Naive thymus-derived CD4-positive, alpha-beta T cell (primary cell): ENCODE measurements around the gene NAGK. TPM values are rescaled to one million over a fixed set of nuclear protein-coding genes. Genes with fewer than 3 reads are reported as not detected.

Source experiments
- ATAC-seq: fragments of 150-1000 bp; cut with Tn5 transposase; 2 replicates; pipeline ENCODE4 v1.10.0; 2021; ENCODE audit warnings: mild to moderate bottlenecking, moderate library complexity
- CTCF ChIA-PET: fragments of 350-600 bp; sonication (Branson Sonifier 250); formaldehyde crosslinking; loops from one replicate; lab custom pipeline; 2021; ENCODE audit warnings: antibody characterized with exemption; lab: Charles Lee
- POLR2A ChIA-PET: fragments of 350-600 bp; sonication (Branson Sonifier 250); formaldehyde crosslinking; loops from one replicate; lab custom pipeline; 2021; ENCODE audit warnings: antibody characterized with exemption, inconsistent platforms; lab: Charles Lee
- DNase-seq, 9 donors: peaks; one replicate each; pipeline versions ENCODE4 v3.0.0 to v3.0.0-alpha.2; 2020 to 2022; ENCODE audit warnings: mixed read lengths in 1 of 9
- H3K27ac ChIP-seq: one replicate; pipeline ENCODE4 v1.7.0; 2013; ENCODE audit warnings: mild to moderate bottlenecking, low read depth, low read length, moderate library complexity
- H3K27me3 ChIP-seq, 2 donors: one replicate each; pipeline ENCODE4 v1.7.0; 2013; ENCODE audit warnings: low read length in 2 of 2, mild to moderate bottlenecking in 2 of 2, moderate library complexity in 2 of 2; ENCODE audit not compliant: control insufficient read depth in 2 of 2, insufficient read depth in 2 of 2
- H3K36me3 ChIP-seq, 3 experiments: 1 replicate in 2 of 3; 2 replicates in 1 of 3; pipeline ENCODE4 v1.7.0; 2013; ENCODE audit warnings: low read length in 3 of 3, mild to moderate bottlenecking in 3 of 3, moderate library complexity in 1 of 3; ENCODE audit not compliant: insufficient read depth in 3 of 3, control insufficient read depth in 2 of 3
- H3K4me1 ChIP-seq, 2 donors: one replicate each; pipeline ENCODE4 v1.7.0; 2013; ENCODE audit warnings: low read length in 2 of 2, mild to moderate bottlenecking in 2 of 2, moderate library complexity in 1 of 2; ENCODE audit not compliant: control insufficient read depth in 2 of 2, insufficient read depth in 2 of 2
- H3K4me3 ChIP-seq: 2 replicates; pipeline ENCODE4 v1.7.0; 2013; ENCODE audit warnings: mild to moderate bottlenecking, low read length
- H3K9me3 ChIP-seq, 3 experiments: 1 replicate in 2 of 3; 2 replicates in 1 of 3; pipeline ENCODE4 v1.7.0; 2013; ENCODE audit warnings: low read length in 3 of 3; ENCODE audit not compliant: control insufficient read depth in 2 of 3
- H3K27ac Mint-ChIP-seq, 9 donors: one replicate each; pipeline ENCODE4 v1.8.0; 2020 to 2022; ENCODE audit warnings: mixed read lengths in 9 of 9, mild to moderate bottlenecking in 8 of 9, moderate library complexity in 5 of 9, inconsistent platforms in 2 of 9
- H3K27me3 Mint-ChIP-seq, 5 donors: one replicate each; pipeline ENCODE4 v1.8.0; 2021 to 2022; ENCODE audit warnings: mixed read lengths in 5 of 5, mild to moderate bottlenecking in 1 of 5
- H3K36me3 Mint-ChIP-seq, 5 donors: one replicate each; pipeline ENCODE4 v1.8.0; 2020 to 2022; ENCODE audit warnings: mixed read lengths in 5 of 5, mild to moderate bottlenecking in 3 of 5, inconsistent platforms in 1 of 5
- H3K4me1 Mint-ChIP-seq, 7 donors: one replicate each; pipeline ENCODE4 v1.8.0; 2020 to 2022; ENCODE audit warnings: mixed read lengths in 7 of 7, mild to moderate bottlenecking in 3 of 7, inconsistent platforms in 1 of 7
- H3K4me3 Mint-ChIP-seq, 10 donors: one replicate each; pipeline ENCODE4 v1.8.0; 2020 to 2022; ENCODE audit warnings: mild to moderate bottlenecking in 10 of 10, mixed read lengths in 10 of 10, moderate library complexity in 6 of 10, inconsistent platforms in 2 of 10
- H3K9me3 Mint-ChIP-seq, 11 donors: one replicate each; pipeline ENCODE4 v1.8.0; 2020 to 2022; ENCODE audit warnings: mixed read lengths in 11 of 11, mild to moderate bottlenecking in 4 of 11, inconsistent platforms in 1 of 11, moderate library complexity in 1 of 11
- intact Hi-C, 2 donors: fragments of 100-400 bp; cut with micrococcal nuclease; formaldehyde crosslinking; loops; one replicate each; pipeline ENCODE4 v1.15.1; 2023
- polyA plus RNA-seq, 2 donors: library from polyadenylated mRNA; unstranded; fragments of 300-500 nt; fragmentation: Illumina TruSeq; gene quantifications; one replicate each; pipeline ENCODE4 v1.2.3, GENCODE V29; 2021
- total RNA-seq, 6 experiments: library from RNA in 5 of 6; stranded (reverse) in 5 of 6; gene quantifications; 1 replicate in 5 of 6; 2 replicates in 1 of 6; pipeline ENCODE4 v1.2.3 and lab custom pipeline; 2021 to 2026

NAGK gene
- total and polyA plus RNA-seq, 7 experiments from 2014 or later: 44.8 to 169 (median 120) TPM

GRCh38 chr2:71120195-71120594 lies 51.7 kb downstream of the NAGK start:
- Histone ChIP-seq H3K4me3 (no peak overlapping the region), H3K27ac (no peak overlapping the region), H3K9me3 (no peaks in the 10 kb centered on the region), H3K36me3 (peaks cover 0 to 25% (median 0%) of the 10 kb centered on the region in 3 experiments), H3K27me3 (no peaks in the 10 kb centered on the region), H3K4me1 (no peaks in the 10 kb centered on the region)
- POLR2A ChIA-PET: interaction anchor here (1.6 kb wide), 1 partner anchor 11 kb away, joined by 4 read pairs; the partner anchor contains the start of gene MPHOSPH10
- peaks cover 0 to 34% (median 21%) of the 10 kb centered on the region in 5 donors for H3K36me3 Mint-ChIP-seq
- H3K9me3 Mint-ChIP-seq: no peaks in the 10 kb centered on the region
- H3K4me3 Mint-ChIP-seq: no peak overlapping the region
- intact Hi-C loops: no loop called here
- no peak overlapping the region for H3K27ac Mint-ChIP-seq
- no peak for ATAC-seq
- CTCF ChIA-PET: interaction anchor here (0.6 to 0.9 kb wide), 2 partner anchors 53 to 172 kb away, joined by 4 read pairs; no protein-coding TSS in a partner anchor
- no peaks in the 10 kb centered on the region for H3K27me3 Mint-ChIP-seq
- no peak for DNase-seq
- peaks cover 0 to 8% (median 0%) of the 10 kb centered on the region in 7 donors for H3K4me1 Mint-ChIP-seq

GRCh38 chr2:71121479-71121878 lies 53.0 kb downstream of the NAGK start:
- Mint-ChIP-seq H3K27me3 (no peaks in the 10 kb centered on the region), H3K27ac (no peak overlapping the region), H3K4me1 (peaks cover 0 to 14% (median 5%) of the 10 kb centered on the region in 7 donors), H3K4me3 (no peak overlapping the region), H3K9me3 (no peaks in the 10 kb centered on the region), H3K36me3 (peaks cover 0 to 34% (median 21%) of the 10 kb centered on the region in 5 donors)
- no peak for DNase-seq
- Histone ChIP-seq H3K27me3 (no peaks in the 10 kb centered on the region), H3K9me3 (no peaks in the 10 kb centered on the region), H3K36me3 (peaks cover 0 to 21% (median 0%) of the 10 kb centered on the region in 3 experiments), H3K27ac (no peak overlapping the region), H3K4me3 (no peak overlapping the region), H3K4me1 (no peaks in the 10 kb centered on the region)
- intact Hi-C loops: no loop called here
- no peak for ATAC-seq
- POLR2A ChIA-PET: interaction anchor here (0.7 kb wide), 2 partner anchors 9 to 10 kb away, joined by 3 to 9 read pairs; partner anchors contain the start of genes MCEE and MPHOSPH10
- CTCF ChIA-PET: no interaction called here

- Histone ChIP-seq H3K27ac (no peak overlapping the region), H3K4me1 (no peaks in the 10 kb centered on the region), H3K27me3 (no peaks in the 10 kb centered on the region), H3K9me3 (no peaks in the 10 kb centered on the region), H3K36me3 (peaks cover 0 to 21% (median 0%) of the 10 kb centered on the region in 3 experiments), H3K4me3 (no peak overlapping the region)
- intact Hi-C loops: no loop called here
- no peaks in the 10 kb centered on the region for H3K9me3 Mint-ChIP-seq
- DNase-seq: no peak
- H3K4me3 Mint-ChIP-seq: no peak overlapping the region
- H3K36me3 Mint-ChIP-seq: peaks cover 0 to 30% (median 21%) of the 10 kb centered on the region in 5 donors
- H3K27ac Mint-ChIP-seq: no peak overlapping the region
- no peak for ATAC-seq
- ChIA-PET POLR2A (no interaction called here), CTCF (no interaction called here)
- no peaks in the 10 kb centered on the region for H3K27me3 Mint-ChIP-seq
- H3K4me1 Mint-ChIP-seq: peaks cover 4 to 21% (median 11%) of the 10 kb centered on the region in 7 donors
These were observed 54.2 kb downstream of the NAGK start for GRCh38 chr2:71122387-71123298.

- DNase-seq (no peak), ATAC-seq (no peak)
- H3K4me3 Mint-ChIP-seq: no peak overlapping the region
- Histone ChIP-seq H3K9me3 (no peaks in the 10 kb centered on the region), H3K4me1 (peaks cover 7 to 8% of the 10 kb centered on the region in 2 donors), H3K27me3 (no peaks in the 10 kb centered on the region), H3K4me3 (no peak overlapping the region), H3K27ac (no peak overlapping the region), H3K36me3 (peaks cover 0 to 7% (median 0%) of the 10 kb centered on the region in 3 experiments)
- no peaks in the 10 kb centered on the region for H3K27me3 Mint-ChIP-seq
- ChIA-PET CTCF (interaction anchor here (0.7 to 1.6 kb wide), 2 partner anchors 18 to 101 kb away, joined by 3 read pairs; partner anchors contain the start of gene PAIP2B), POLR2A (interaction anchor here (6.0 kb wide), 1 partner anchor 55 kb away, joined by 114 read pairs; the partner anchor contains the start of gene NAGK)
- H3K27ac Mint-ChIP-seq: no peak overlapping the region
- intact Hi-C loops: no loop called here
- H3K36me3 Mint-ChIP-seq: peaks cover 0 to 17% (median 15%) of the 10 kb centered on the region in 5 donors
- H3K9me3 Mint-ChIP-seq: no peaks in the 10 kb centered on the region
- H3K4me1 Mint-ChIP-seq: peaks cover 5 to 34% (median 28%) of the 10 kb centered on the region in 7 donors
These were observed 57.3 kb downstream of the NAGK start for GRCh38 chr2:71125506-71126294.

GRCh38 chr2:71126957-71127356 lies 58.5 kb downstream of the NAGK start:
- H3K27me3 ChIP-seq: no peaks in the 10 kb centered on the region
- H3K9me3 ChIP-seq: no peaks in the 10 kb centered on the region
- DNase-seq (no peak), ATAC-seq (no peak)
- H3K4me1 ChIP-seq: peaks cover 17 to 18% of the 10 kb centered on the region in 2 donors
- Mint-ChIP-seq H3K36me3 (peaks cover 0 to 13% (median 10%) of the 10 kb centered on the region in 5 donors), H3K4me3 (no peak overlapping the region), H3K9me3 (no peaks in the 10 kb centered on the region), H3K4me1 (peaks cover 5 to 33% (median 28%) of the 10 kb centered on the region in 7 donors), H3K27ac (no peak overlapping the region), H3K27me3 (no peaks in the 10 kb centered on the region)
- no peak overlapping the region for H3K27ac ChIP-seq
- H3K36me3 ChIP-seq: peaks cover 0 to 7% (median 0%) of the 10 kb centered on the region in 3 experiments
- ChIA-PET CTCF (interaction anchor here (1.6 kb wide), 1 partner anchor 100 kb away, joined by 3 read pairs; the partner anchor contains the start of gene PAIP2B), POLR2A (interaction anchor here (6.0 kb wide), 1 partner anchor 57 kb away, joined by 114 read pairs; the partner anchor contains the start of gene NAGK)
- intact Hi-C loops: no loop called here
- no peak overlapping the region for H3K4me3 ChIP-seq
